HG02840 (cell line): Measurements from ENCODE around the gene ACAN.

Experiments
- ATAC-seq: cut with Tn5 transposase; IDR thresholded peaks from one replicate; pipeline ENCODE4 v1.9.1; 2021; ENCODE audit warnings: mild to moderate bottlenecking, moderate library complexity, moderate number of reproducible peaks; ENCODE audit not compliant: unreplicated experiment, low FRiP score

The ACAN gene

GRCh38 chr15:88839146-88839545 lies 35.9 kb downstream of the ACAN start:
- ATAC-seq, result no peak

- no peak for ATAC-seq
These were observed 36.7 kb downstream of the ACAN start for GRCh38 chr15:88839961-88840360.

GRCh38 chr15:88841236-88841635 lies 38.0 kb downstream of the ACAN start:
- no peak for ATAC-seq

- ATAC-seq, result no peak
These were observed 38.9 kb downstream of the ACAN start for GRCh38 chr15:88842156-88842555.

- no peak for ATAC-seq
These were observed 40.1 kb downstream of the ACAN start for GRCh38 chr15:88843334-88843733.

- no peak for ATAC-seq
These were observed 41.6 kb downstream of the ACAN start for GRCh38 chr15:88844749-88845386.

- no peak for ATAC-seq
These were observed 42.4 kb downstream of the ACAN start for GRCh38 chr15:88845616-88846015.

- no peak for ATAC-seq
These were observed 43.9 kb downstream of the ACAN start for GRCh38 chr15:88847144-88847543.

GRCh38 chr15:88848203-88848602 lies 45.0 kb downstream of the ACAN start:
- no peak for ATAC-seq

- no peak for ATAC-seq
These were observed 46.3 kb downstream of the ACAN start for GRCh38 chr15:88849376-88850072.

GRCh38 chr15:88852476-88852875 lies 49.2 kb downstream of the ACAN start:
- ATAC-seq, result no peak

GRCh38 chr15:88858934-88859333 lies 55.7 kb downstream of the ACAN start:
- no peak for ATAC-seq

GRCh38 chr15:88859550-88859949 lies 56.3 kb downstream of the ACAN start:
- ATAC-seq, result no peak

GRCh38 chr15:88860212-88860611 lies 57.0 kb downstream of the ACAN start:
- no peak for ATAC-seq

GRCh38 chr15:88863412-88863811 lies 60.2 kb downstream of the ACAN start:
- ATAC-seq, result no peak

- no peak for ATAC-seq
These were observed 61.7 kb downstream of the ACAN start for GRCh38 chr15:88864861-88865497.

- no peak for ATAC-seq
These were observed 62.4 kb downstream of the ACAN start for GRCh38 chr15:88865498-88866099.

- ATAC-seq, result no peak
These were observed 63.2 kb downstream of the ACAN start for GRCh38 chr15:88866295-88866881.

- ATAC-seq, result no peak
These were observed 68.1 kb downstream of the ACAN start for GRCh38 chr15:88871313-88871712.

GRCh38 chr15:88872106-88872505 lies 68.9 kb downstream of the ACAN start:
- no peak for ATAC-seq

GRCh38 chr15:88872706-88873105 lies 69.5 kb downstream of the ACAN start:
- ATAC-seq, result no peak
